K562 (cell line): ENCODE results near the gene TMEM239.

Source experiments
- HNRNPLL ChIP-seq: fragments of 200-400 bp; formaldehyde crosslinking; IDR thresholded peaks from 2 replicates; pipeline ENCODE4 v1.6.1; 2017; ENCODE audit warnings: low read length, low read depth, mild to moderate bottlenecking; ENCODE audit not compliant: poor library complexity, severe bottlenecking
- JUN ChIP-seq, 2 experiments: sonication (generic) in 1 of 2; formaldehyde crosslinking in 1 of 2; IDR thresholded peaks; 2 replicates each; pipeline versions ENCODE4 v1.6.1 to v1.8.0; 2012 to 2022; ENCODE audit warnings: borderline replicate concordance in 2 of 2, mild to moderate bottlenecking in 2 of 2, improper control_type of control experiment in 1 of 2, low read depth in 1 of 2, low read length in 1 of 2, missing genetic modification reagents in 1 of 2

GRCh38 chr20:2797136-2797983 is 18.8 kb upstream of the TMEM239 start:
- no peak for TF ChIP-seq JUN (IDR thresholded peaks at IDR 0.05; ENCODE audit: borderline replicate concordance, low read depth, low read length)
- TF ChIP-seq JUN (CRISPR knock-in tag; IDR thresholded peaks at IDR 0.05; ENCODE audit: borderline replicate concordance) = no peak
- TF ChIP-seq HNRNPLL = no peak
